Vagina (tissue), 1 donor: ENCODE measurements around the gene DEFB116. TPM values are rescaled to one million over a fixed set of nuclear protein-coding genes. Genes with fewer than 3 reads are reported as not detected.

Experiments used
- small RNA-seq: library from RNA; depleted of rRNA; stranded (forward); fragments of <200 nt; gene quantifications from one replicate; pipeline ENCODE3, GENCODE V24; 2016
- total RNA-seq: library from RNA; depleted of rRNA; stranded (reverse); fragments of >200 nt; gene quantifications from one replicate; pipeline ENCODE4 v1.2.3, GENCODE V29; 2016

DEFB116 gene
- total RNA-seq, 1 donor from 2014 or later, result not detected

Small RNA genes lying within 50 kb of the gene (small RNA-seq; reads per million reads assigned to genes)
- gene RNA5SP480, result not detected

Other genes with a start within 250 kb of the DEFB116 start
- not detected for gene DEFB115, start 50.9 kb downstream of the DEFB116 start, total RNA-seq
- gene DEFB118, start 60.0 kb upstream of the DEFB116 start, total RNA-seq, result not detected
- gene DEFB119, start 82.0 kb upstream of the DEFB116 start, total RNA-seq, result not detected
- gene DEFB121, start 97.6 kb upstream of the DEFB116 start, total RNA-seq, result not detected
- not detected for gene DEFB123, start 132.0 kb upstream of the DEFB116 start, total RNA-seq
- gene DEFB124, start 166.5 kb upstream of the DEFB116 start, total RNA-seq, result not detected
- 4.4 TPM for gene REM1, start 166.7 kb upstream of the DEFB116 start, total RNA-seq
- gene HM13, start 205.9 kb upstream of the DEFB116 start, total RNA-seq, result 77.8 TPM